Measurements from ENCODE around the gene MACO1. TPM values are rescaled to one million over a fixed set of nuclear protein-coding genes. Genes with fewer than 3 reads are reported as not detected.

The MACO1 gene
- total and polyA plus RNA-seq, 9 of the 15 experiments (the other 6 are each of a cell fraction or from before 2014, with no cell fraction given): 4.6 to 28.4 (median 21.7) TPM

GRCh38 chr1:25428475-25429166, 2.1 kb upstream of the MACO1 start:
- ChIA-PET POLR2A (interaction anchor here (0.6 to 2.5 kb wide), 6 partner anchors 11 to 1684 kb away, joined by 3 to 8 read pairs (median 4); no protein-coding TSS in a partner anchor), CTCF (ENCODE audit: low intra/inter-chr PET ratio) (no interaction called here)
- Histone ChIP-seq H3K36me3 (ENCODE audit: control insufficient read depth, insufficient read depth, low read length) (peaks cover 12% of the 10 kb centered on the region), H3K9me1 (ENCODE audit: control insufficient read depth, insufficient read depth, low read length) (no peaks in the 10 kb centered on the region), H3K27me3 (ENCODE audit: control insufficient read depth in 2 of 2, insufficient read depth in 2 of 2, low read length in 2 of 2) (no peaks in the 10 kb centered on the region), H3K79me2 (ENCODE audit: control insufficient read depth, insufficient read depth, low read length) (peaks cover 43% of the 10 kb centered on the region), H3K9me3 (replicated peaks; ENCODE audit: control insufficient read depth, insufficient read depth, low read depth, low read length) (no peaks in the 10 kb centered on the region), H3K27ac (ENCODE audit: extremely low read depth, low read depth, low read length) (peak overlapping the region; percentile 92), H4K20me1 (replicated peaks; ENCODE audit: control insufficient read depth, insufficient read depth, low read length) (0 out of 2 replicates have a peak, but pooled peaks cover 2% of the 10 kb centered on the region), H3K4me2 (ENCODE audit: insufficient read depth, low read length) (peak overlapping the region; percentile 90), H3K9ac (ENCODE audit: insufficient read depth in 1 of 2, low read depth in 2 of 2, low read length in 2 of 2) (peak overlapping the region; percentile 76 to 87; a peak in 3 of 4 replicates), H3K4me1 (replicated peaks in 1 of 2; ENCODE audit: control insufficient read depth in 2 of 2, insufficient read depth in 2 of 2, low read length in 2 of 2) (peaks cover 20 to 26% of the 10 kb centered on the region in 2 experiments; a peak in 4 of 5 replicates), H2AFZ (ENCODE audit: low read depth, low read length) (peak overlapping the region; percentile 85), H3K4me3 (peak overlapping the region; percentile 78; the same call in 1 of the 2 replicates)
- DNase-seq (ENCODE audit: extremely low read depth in 1 of 4, low spot score in 3 of 4) (peak in 1 of 4 experiments; percentile 70), ATAC-seq (no peak), FAIRE-seq (peak; percentile 49)
- in situ Hi-C loops (cut with MboI): no loop called here
- intact Hi-C loops (cut with micrococcal nuclease): no loop called here
- BruUV-seq (replicated peaks): no TSS peak
- WGBS (ENCODE audit: insufficient coverage, low coverage, missing lambda C conversion rate): 14% methylated on average over 7 of the region's 7 CpGs
- TF ChIP-seq STAG1 (CRISPR knock-in tag; IDR thresholded peaks at IDR 0.05; ENCODE audit: borderline replicate concordance): no peak
- TF ChIP-seq YY1 (IDR thresholded peaks at IDR 0.05; ENCODE audit: borderline replicate concordance in 1 of 3, control insufficient read depth in 1 of 3, extremely low read depth in 1 of 3, insufficient read depth in 3 of 3, insufficient read length in 1 of 3, insufficient replicate concordance in 2 of 3, low read depth in 1 of 3, low read length in 2 of 3): no peak
- TF ChIP-seq, protein P1, sequence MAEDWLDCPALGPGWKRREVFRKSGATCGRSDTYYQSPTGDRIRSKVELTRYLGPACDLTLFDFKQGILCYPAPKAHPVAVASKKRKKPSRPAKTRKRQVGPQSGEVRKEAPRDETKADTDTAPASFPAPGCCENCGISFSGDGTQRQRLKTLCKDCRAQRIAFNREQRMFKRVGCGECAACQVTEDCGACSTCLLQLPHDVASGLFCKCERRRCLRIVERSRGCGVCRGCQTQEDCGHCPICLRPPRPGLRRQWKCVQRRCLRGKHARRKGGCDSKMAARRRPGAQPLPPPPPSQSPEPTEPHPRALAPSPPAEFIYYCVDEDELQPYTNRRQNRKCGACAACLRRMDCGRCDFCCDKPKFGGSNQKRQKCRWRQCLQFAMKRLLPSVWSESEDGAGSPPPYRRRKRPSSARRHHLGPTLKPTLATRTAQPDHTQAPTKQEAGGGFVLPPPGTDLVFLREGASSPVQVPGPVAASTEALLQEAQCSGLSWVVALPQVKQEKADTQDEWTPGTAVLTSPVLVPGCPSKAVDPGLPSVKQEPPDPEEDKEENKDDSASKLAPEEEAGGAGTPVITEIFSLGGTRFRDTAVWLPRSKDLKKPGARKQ (CRISPR knock-in tag; IDR thresholded peaks at IDR 0.05): no peak
- TF ChIP-seq STAT5A (IDR thresholded peaks at IDR 0.05; ENCODE audit: borderline replicate concordance, low read length): 0 out of 2 replicates have a peak, but pooled peaks have one; percentile 6
- no peak for TF ChIP-seq NFXL1 (CRISPR knock-in tag; IDR thresholded peaks at IDR 0.05)
- no peak for TF ChIP-seq SMAD1 (IDR thresholded peaks at IDR 0.05; ENCODE audit: low read depth, low read length, partially characterized antibody)
- peak; percentile 38; the same call in 1 of the 2 replicates for TF ChIP-seq EP300 (IDR thresholded peaks at IDR 0.05; ENCODE audit: low read length)
- 0 out of 2 replicates have a peak, but pooled peaks have one; percentile 44 for TF ChIP-seq POLR2AphosphoS5 (IDR thresholded peaks at IDR 0.05; ENCODE audit: control insufficient read depth, insufficient read depth, low read depth, low read length)
- peak; percentile 14; the same call in 1 of the 2 replicates for TF ChIP-seq PHF8 (IDR thresholded peaks at IDR 0.05; ENCODE audit: borderline replicate concordance, low read length)
- no peak for TF ChIP-seq FOXO4 (CRISPR knock-in tag; IDR thresholded peaks at IDR 0.05)
- TF ChIP-seq NFATC3 (IDR thresholded peaks at IDR 0.05): no peak
- TF ChIP-seq NR4A1 (CRISPR knock-in tag; IDR thresholded peaks at IDR 0.05): no peak
- 0 out of 2 replicates have a peak, but pooled peaks have one; percentile 62 for TF ChIP-seq NR4A1 (tag; IDR thresholded peaks at IDR 0.05)
- no peak for TF ChIP-seq TCFL5 (CRISPR knock-in tag; conservative IDR thresholded peaks at IDR 0.05)
- TF ChIP-seq CHAMP1 (IDR thresholded peaks at IDR 0.05): no peak

All from K562 (cell line).